Posterior cingulate gyrus (tissue), 11 donors: ENCODE results near the gene MYO10.
"Not testable (repeated sequence)": the region's sequence is repeated elsewhere in the genome, so short reads cannot be mapped to it uniquely, and the experiment has no call there.

Experiments used
- DNase-seq, 10 donors: peaks; one replicate each; pipeline versions ENCODE4 v3.0.0 to v3.0.0-alpha.2; 2020 to 2021; ENCODE audit warnings: mixed read lengths in 3 of 10
- intact Hi-C: fragments of 100-400 bp; cut with DNase I; formaldehyde crosslinking; loops from one replicate; pipeline ENCODE4 v1.15.1; 2023

The MYO10 gene

DNA sequence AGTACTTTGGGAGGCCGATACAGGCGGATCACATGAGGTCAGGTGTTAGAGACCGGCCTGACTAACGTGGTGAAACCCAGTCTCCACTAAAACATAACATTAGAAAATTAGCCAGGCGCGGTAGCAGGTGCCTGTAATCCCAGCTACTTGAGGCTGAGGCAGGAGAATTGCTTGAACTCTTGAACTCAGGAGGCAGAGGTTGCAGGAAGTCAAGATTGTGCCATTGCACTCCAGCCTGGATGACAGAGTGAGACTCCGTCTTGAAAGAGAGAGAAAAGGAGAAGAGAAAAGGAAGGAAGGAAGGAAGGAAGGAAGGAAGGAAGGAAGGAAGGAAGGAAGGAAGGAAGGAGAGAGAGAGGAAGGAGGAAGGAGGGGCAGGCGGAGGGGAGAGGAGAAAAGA is 45.1 kb downstream of the MYO10 start:
- DNase-seq = no peak
- intact Hi-C loops = no loop called here

DNA sequence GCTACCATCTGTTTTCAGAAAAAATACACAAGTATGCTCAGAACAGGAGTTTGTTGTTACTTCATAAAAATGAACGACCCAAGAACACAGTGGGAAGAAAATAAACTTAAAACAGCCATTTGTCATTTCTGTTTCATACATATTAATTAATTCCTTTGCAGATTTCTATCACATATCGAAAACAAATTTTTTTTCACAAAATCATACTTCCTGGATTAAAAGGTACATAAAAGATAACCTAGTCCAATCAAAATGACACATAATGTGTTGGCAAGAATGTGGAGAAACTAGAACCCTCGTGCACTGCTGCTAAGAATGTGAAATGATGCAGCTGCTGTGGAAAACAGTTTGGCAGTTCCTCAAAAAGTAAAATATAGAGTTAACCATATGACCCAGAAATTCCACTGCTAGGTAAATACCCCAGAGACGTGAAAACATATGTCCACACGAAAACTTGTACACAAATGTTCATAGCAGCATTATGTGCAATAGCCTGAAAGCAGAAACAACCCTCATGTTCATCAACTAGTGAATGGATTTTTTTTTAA is 46.0 kb downstream of the MYO10 start:
- intact Hi-C loops = no loop called here
- DNase-seq = no peak

DNA sequence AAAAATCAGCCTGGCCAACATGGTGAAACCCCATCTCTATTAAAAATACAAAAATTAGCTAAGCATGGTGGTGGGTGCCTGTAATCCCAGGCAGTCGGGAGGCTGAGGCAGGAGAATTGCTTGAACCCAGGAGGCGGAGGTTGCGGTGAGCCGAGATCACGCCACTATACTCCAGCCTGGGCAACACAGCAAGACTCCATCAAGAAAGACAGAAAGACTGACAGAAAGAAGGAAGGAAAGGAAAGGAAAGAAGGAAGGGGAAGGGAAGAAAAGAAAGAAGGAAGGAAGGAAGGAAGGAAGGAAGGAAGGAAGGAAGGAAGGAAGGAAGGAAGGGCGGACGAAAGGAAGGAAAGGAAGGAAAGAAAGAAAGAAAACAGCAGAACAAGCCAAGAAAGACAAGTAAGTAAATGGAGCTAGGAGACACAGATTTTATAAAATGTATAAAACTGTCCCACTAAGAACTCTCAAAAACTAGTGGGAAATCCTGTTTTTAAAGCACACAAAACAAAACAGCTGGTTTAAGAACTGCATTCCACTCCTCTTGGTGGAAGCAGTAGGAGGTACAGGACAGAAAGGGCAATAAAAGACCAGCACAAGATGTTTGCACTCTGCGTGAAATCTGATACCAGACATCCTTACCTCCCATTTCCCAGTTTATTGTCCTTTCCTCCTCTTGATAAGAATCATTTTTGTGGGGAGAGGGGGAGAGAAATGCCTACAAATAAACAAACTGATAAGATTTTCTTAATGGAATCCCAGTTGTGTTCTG is 46.7 kb downstream of the MYO10 start:
- no peak for DNase-seq

DNA sequence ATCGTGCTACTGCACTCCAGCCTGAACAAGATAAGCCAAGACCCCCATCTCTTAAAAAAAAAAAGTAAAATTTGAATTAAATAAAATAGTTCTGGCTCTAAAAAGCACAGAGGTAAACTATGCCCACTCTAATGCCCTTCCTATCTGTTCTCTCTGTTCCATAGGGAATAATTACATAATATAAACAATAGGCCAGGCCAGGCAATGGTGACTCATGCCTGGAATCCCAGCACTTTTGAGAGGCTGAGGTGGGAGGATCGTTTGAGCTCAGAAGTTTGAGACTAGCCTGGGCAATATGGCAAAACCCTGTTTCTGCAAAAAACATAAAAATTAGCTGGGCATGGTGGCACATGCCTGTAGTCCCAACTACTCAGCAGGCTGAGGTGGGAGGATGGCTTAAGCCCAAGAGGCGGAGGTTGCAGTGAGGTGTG is 47.4 kb downstream of the MYO10 start:
- intact Hi-C loops = no loop called here
- DNase-seq = no peak

More for the DNA sequence above, 46.7 kb downstream of the MYO10 start:
- intact Hi-C loops = no loop called here

DNA sequence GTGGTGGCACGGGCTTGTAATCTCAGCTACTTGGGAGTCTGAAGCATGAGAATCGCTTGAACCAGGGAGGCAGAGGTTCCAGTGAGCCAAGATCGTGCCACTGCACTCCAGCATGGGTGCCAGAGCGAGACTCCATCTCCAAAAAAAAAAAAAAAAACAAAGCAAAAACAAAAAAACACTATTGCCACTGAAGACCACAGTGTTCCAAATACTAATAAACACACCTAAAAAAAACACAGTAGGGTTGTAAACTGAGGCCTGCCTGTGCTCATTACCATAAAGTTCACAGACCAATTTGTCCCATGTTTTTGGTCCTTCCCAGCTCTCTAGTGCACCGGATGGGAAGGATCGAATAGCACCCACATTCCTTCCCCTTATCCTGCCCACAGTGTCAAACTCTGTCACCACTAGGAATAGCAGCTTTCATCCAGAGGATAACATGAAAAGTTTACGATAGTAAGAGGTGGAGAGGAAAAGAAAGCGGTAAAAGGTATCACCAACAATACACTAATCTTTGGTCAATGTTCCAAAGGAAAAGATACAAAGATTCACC is 49.2 kb downstream of the MYO10 start:
- intact Hi-C loops = no loop called here

GRCh38 chr5:16886366-16886736 is 49.7 kb downstream of the MYO10 start:
- intact Hi-C loops = no loop called here
- no peak for DNase-seq

More for the DNA sequence above, 49.2 kb downstream of the MYO10 start:
- DNase-seq = no peak

GRCh38 chr5:16885635-16886365 is 50.3 kb downstream of the MYO10 start:
- no peak for DNase-seq
- intact Hi-C loops = no loop called here

GRCh38 chr5:16884595-16884994 is 51.5 kb downstream of the MYO10 start:
- DNase-seq = no peak
- intact Hi-C loops = no loop called here

DNA sequence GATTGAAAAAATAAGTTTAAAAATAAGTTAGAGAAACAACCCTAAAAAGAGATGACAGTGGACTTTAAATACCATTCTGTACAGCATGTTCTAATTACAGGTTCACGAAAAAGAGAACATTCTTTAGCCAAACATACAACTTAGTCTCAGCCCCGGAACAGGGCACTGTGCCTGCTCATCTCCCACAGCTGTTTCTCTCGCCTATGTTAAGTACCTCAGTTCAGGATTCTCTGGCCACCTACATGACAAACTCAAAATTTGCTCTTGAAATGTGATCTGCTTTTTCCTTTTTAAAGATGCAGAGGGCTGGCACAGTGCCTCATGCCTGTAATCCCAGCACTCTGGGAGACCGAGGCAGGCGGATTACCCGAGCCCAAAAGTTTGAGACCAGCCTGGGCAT is 52.3 kb downstream of the MYO10 start:
- DNase-seq = no peak
- intact Hi-C loops = no loop called here

DNA sequence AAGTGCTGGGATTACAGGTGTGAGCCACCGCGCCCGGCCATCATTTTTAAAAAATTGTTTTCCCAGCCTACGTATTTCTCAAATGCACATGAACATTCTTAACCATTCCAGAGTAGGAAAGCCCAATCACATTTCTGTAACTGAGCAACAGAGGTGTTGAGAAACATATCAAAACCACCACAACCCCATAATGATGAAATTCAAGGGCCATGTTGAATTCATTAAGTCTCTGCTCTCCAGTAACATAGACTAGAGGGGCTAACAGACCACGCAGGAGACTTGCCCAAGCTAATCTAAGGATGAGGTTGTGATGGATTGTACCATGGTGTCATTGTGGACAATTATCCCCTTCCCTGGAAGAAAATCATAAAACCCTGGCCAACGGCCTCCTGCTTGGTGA is 52.9 kb downstream of the MYO10 start:
- intact Hi-C loops = no loop called here
- DNase-seq = no peak

DNA sequence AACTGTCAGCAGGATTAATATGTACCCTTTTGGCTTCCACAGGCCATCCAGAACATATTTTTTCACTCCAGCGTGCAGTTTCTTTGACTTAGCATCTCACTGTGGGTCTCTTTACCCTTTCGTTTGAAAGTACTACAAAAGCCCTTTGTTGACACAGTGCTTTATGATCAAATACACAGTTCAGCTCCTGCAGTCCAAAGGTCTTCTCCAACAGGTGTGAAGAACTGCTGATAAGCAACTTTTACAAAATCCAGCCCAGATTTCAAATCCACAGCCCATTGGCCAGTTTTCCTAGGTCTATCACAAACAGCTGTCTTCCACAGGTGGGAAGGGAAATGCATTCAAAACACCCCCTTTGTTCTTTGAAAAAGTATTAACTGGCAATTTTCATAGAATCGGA is 54.8 kb downstream of the MYO10 start:
- DNase-seq = no peak
- intact Hi-C loops = no loop called here

DNA sequence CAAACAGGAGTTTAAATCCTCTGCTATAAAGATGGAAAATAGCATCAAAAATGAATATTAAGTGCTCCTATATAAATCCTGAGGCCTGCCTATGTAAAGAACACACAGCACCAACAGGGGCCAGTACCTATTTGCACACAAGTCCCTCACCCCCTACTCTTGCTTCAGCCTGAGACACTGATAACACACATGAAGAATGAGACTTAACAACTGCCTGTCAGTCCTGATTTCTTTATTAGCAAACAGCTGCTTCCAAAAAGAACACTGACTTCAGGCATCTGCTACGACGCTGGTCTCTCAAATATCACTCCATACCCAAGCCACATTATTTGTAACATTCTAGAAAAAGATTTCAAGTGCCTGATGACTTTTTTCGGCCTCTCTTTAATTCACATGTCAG is 55.5 kb downstream of the MYO10 start:
- intact Hi-C loops = no loop called here
- no peak for DNase-seq

DNA sequence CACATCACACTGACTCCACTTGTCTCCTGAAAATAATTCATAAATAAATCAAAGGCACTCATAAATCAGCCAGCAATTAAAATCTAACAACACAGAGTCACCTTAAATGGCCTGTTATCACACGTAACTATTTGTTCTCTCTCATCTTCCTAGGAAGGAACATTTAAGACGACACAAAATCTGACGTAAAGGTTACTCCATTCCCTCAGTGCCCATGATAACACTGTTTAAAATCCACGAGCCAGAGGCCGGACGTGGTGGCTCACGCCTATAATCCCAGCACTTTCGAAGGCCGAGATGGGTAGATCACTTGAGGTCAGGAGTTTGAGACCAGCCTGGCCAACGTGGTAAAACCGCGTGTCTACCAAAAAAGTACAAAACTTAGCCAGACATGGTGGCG is 56.4 kb downstream of the MYO10 start:
- no peak for DNase-seq
- intact Hi-C loops = no loop called here

- no peak for DNase-seq
- intact Hi-C loops = no loop called here
Observed at GRCh38 chr5:16879191-16879590, 56.9 kb downstream of the MYO10 start.

DNA sequence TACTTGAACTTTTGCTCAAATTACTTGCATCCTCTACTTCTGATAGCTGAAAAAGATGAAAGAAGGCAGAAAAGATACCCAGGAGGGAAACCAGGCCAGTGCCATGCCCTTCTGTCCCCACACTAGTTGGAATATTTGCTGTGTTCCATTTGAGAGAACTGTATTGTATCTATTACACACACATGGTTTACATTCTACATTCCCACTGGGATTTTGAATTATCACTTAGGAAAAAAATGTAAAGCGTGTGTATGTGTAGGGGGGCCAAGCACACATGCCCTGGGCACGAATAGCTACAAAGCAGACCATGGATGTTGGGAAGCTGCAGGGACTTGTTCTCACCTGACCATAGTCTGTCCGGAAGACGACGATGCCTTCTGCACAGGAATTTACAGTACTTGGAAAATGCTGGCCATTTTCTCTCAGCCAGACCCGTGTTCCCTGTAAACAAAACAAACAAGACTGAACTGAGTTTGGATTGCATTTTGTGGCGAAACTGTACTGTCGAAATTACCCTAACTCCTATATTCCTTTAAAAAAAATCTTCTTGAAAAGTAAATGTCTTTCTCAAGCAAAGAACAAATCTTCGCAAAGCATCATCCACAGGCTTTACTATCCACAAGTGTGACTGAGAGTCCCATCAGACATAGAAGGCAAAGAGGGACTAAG is 58.7 kb downstream of the MYO10 start:
- intact Hi-C loops = no loop called here
- DNase-seq = no peak

GRCh38 chr5:16874424-16874823 is 61.7 kb downstream of the MYO10 start:
- intact Hi-C loops, DNase-seq: not testable (repeated sequence)

DNA sequence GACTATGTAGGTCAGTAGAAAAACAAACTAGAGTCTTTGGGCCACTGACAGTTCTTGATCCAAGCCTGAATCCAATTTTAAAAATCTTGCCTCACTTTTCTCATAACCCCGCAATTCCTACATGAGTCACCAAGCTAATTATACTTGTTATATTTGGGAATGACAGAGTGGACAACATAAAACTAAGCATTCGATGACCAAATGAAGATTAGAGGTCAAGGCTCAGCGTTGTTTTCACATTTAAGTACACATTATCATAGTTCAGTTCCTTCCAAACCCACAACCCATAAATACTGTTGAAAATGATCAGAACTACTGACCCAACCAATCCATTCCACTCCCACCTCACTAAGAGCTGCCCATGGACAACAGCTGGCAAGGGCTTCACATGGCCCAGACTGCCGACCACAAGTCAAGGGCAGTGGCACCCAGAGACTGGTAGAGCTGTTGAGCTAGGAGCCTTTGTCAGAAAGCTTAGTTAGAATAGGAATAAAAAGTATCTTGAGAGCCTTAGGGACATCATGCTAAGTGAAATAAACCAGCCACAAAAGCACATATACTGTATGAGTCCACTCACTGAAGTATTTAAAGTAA is 64.2 kb downstream of the MYO10 start:
- no peak for DNase-seq
- intact Hi-C loops = no loop called here

DNA sequence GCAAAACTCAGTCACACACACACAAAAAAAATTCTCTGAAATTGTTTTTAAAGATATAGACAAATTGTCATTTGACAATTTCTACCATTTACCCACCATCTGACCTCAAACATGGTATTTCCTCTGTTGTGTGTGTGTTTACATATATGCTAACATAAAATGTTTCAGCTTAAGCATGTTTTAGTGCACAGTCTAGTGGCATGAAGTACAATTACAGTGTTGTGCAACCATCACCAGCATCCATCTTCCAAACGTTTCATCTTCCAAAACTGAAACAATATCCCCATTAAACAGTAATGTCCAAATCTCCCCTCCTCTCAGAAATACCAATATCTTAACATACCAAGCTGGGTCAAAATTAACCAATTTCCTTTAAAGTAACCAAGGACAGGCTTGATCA is 65.2 kb downstream of the MYO10 start:
- intact Hi-C loops = no loop called here
- no peak for DNase-seq

GRCh38 chr5:16869821-16870796 is 66.0 kb downstream of the MYO10 start:
- DNase-seq = no peak
- intact Hi-C loops = no loop called here

DNA sequence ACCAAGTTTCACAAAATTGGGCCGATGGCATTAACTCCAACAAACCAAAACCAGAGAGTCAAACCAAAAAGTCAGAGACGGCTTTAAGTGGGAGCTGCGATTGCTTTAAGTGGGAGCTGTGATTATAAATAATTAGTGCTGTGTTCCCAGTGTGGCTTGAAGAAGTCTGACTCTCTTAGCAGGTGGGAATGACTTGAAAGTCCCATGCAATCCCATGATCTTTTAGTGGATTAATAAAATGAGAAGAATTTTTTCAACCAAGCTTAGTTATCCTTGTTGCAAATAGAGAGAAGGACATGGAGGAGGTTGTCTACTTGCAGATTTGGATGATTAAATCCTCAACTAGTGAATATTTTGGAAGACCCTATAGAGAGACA is 68.5 kb downstream of the MYO10 start:
- intact Hi-C loops = no loop called here
- DNase-seq = no peak
